GM20000 (cell line): ENCODE data around the gene UBE2L3.
"Not testable (repeated sequence)": the region's sequence is repeated elsewhere in the genome, so short reads cannot be mapped to it uniquely, and the experiment has no call there.

Source experiments
- DNase-seq: peaks from one replicate; pipeline ENCODE4 v3.0.0; 2012; ENCODE audit warnings: low spot score
- TF ChIP-seq, protein P1 (sequence below): IDR thresholded peaks from 2 replicates; pipeline ENCODE4 v1.5.1; 2012; ENCODE audit warnings: mild to moderate bottlenecking, control low read depth; ENCODE audit errors: extremely low read depth, missing control alignments

Gene UBE2L3

DNA sequence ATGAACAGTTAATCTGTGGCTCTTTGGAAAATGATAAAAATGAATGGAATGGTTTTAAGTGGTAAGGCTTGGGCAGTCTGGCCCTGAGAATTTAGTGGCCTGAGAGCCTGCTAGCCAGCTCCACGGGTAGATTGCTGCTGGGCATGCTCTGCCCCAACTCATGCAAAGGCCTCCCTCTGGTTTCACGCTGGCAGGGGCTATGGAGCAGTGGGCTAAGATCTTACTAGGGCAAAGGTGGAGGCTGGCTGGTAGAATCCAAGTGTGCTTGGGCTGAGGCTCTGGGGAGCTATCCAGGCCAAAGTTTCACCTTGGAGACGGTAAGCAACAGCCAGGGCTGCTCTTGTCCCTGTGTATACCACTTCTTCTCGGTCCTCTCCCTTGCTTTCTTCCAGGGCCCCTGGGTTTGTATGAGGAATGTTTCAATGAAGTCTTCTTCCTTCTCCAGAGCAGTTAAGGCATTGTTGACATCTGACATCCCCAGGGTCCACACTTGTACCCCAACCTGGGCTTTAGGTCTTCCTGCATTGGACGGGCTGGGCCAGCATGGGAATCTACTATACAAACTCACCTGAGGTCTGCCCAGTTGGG is 27.4 kb downstream of the UBE2L3 start:
- DNase-seq: no peak
- TF ChIP-seq, protein P1, sequence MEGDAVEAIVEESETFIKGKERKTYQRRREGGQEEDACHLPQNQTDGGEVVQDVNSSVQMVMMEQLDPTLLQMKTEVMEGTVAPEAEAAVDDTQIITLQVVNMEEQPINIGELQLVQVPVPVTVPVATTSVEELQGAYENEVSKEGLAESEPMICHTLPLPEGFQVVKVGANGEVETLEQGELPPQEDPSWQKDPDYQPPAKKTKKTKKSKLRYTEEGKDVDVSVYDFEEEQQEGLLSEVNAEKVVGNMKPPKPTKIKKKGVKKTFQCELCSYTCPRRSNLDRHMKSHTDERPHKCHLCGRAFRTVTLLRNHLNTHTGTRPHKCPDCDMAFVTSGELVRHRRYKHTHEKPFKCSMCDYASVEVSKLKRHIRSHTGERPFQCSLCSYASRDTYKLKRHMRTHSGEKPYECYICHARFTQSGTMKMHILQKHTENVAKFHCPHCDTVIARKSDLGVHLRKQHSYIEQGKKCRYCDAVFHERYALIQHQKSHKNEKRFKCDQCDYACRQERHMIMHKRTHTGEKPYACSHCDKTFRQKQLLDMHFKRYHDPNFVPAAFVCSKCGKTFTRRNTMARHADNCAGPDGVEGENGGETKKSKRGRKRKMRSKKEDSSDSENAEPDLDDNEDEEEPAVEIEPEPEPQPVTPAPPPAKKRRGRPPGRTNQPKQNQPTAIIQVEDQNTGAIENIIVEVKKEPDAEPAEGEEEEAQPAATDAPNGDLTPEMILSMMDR: no peak

- not testable (repeated sequence) for DNase-seq
These were observed 29.0 kb downstream of the UBE2L3 start for GRCh38 chr22:21596356-21597135.

DNA sequence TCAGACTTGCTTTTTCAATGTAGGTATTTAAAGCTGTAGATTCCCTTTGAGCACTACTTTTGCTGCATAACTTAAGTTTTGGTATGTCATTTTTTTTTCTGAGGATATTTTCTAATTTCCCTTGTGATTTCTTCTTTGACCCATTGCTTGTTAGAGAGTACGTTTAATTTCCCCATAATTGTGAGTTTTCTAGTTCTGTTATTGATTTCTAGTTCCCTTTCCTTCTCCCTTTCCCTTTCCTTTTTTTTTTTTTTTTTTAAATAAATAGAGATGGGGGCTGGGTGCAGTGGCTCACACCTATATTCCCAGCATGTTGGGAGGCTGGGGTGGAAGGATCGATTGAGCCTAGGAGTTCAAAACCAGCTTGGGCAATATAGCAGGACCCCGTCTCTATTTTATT is 30.8 kb downstream of the UBE2L3 start:
- TF ChIP-seq, protein P1: no peak
- DNase-seq: no peak

- TF ChIP-seq, protein P1: no peak
- DNase-seq: no peak
These were observed 31.8 kb downstream of the UBE2L3 start for GRCh38 chr22:21599053-21599893.

DNA sequence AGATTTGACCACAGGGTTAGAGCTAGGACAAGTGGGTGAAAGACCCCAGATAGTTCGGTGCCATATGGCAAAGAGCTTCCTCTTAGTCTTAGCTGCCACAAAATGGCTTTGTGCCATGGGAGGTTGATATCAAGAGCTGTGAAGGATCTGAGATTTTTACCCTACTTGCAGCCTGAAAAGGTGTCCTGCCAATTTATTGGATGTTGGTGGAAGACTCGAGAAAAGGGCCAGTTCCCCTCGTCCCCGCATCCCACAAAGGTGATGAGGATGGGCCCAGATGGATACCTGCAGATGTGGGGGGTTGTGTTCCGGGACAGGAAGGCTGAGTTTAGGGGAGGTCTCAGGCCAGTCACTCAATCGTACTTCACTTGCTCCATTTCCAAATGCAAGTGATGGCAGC is 35.1 kb downstream of the UBE2L3 start:
- TF ChIP-seq, protein P1: no peak
- DNase-seq: no peak

- DNase-seq: no peak
- TF ChIP-seq, protein P1: no peak
These were observed 36.5 kb downstream of the UBE2L3 start for GRCh38 chr22:21603973-21604372.

DNA sequence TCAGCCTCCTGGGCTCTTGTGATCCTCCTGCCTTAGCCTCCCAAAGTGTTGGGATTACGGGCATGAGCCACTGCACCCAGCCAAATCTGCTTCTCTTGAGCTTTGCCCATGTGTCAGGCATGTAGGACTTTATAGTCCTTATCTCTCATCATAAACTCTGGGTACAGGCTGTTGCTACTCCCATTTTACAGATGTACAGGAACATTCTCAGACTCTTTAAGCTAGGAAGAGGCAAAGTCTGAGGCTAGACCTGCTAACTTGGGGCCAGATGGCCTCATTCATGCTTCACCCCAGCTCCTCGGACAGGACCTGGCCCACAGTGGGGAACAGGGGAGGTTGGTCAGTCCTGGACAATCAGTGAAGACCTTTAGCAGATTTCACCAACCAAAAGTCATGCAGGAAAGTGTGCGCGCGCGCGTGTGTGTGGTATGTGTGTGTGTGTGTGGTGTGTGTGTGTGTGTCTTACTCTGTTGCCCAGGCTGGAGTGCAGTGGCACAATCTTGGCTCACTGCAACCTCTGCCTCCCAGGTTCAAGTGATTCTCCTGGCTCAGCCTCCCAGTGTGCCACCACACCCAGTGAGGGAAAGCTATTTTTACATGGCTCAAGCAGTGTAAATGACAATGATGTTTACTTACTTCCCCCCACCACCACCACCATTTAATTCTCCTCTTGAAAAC is 38.5 kb downstream of the UBE2L3 start:
- TF ChIP-seq, protein P1: no peak
- DNase-seq: no peak
